Panc1 (cell line): ENCODE results near the gene UBAC2. TPM values are rescaled to one million over a fixed set of nuclear protein-coding genes. Genes with fewer than 3 reads are reported as not detected.

ENCODE experiments used
- ATAC-seq: fragments of 200-7000 bp; cut with Tn5 transposase; 2 replicates; pipeline ENCODE4 v1.9.1; 2020; ENCODE audit warnings: mild to moderate bottlenecking, moderate library complexity
- BruUV-seq: library from RNA; stranded (reverse); fragments of 400-500 nt; replicated peaks from 2 replicates; lab custom pipeline; 2021; lab: Mats Ljungman, UMichigan
- CTCF ChIA-PET: fragments of 300-600 bp; sonication (Branson Sonifier 250); formaldehyde crosslinking; loops from one replicate; lab custom pipeline; 2022; ENCODE audit warnings: antibody characterized with exemption; lab: Charles Lee
- POLR2A ChIA-PET: fragments of 300-600 bp; sonication (Branson Sonifier 250); formaldehyde crosslinking; loops from one replicate; lab custom pipeline; 2022; ENCODE audit warnings: antibody characterized with exemption; lab: Charles Lee
- DNase-seq: peaks from one replicate; pipeline ENCODE4 v3.0.0-alpha.2; 2010; ENCODE audit warnings: low read depth, low spot score
- H3K27ac ChIP-seq: 2 replicates; pipeline ENCODE4 v1.5.1; 2011; ENCODE audit warnings: mild to moderate bottlenecking, low read length, inconsistent platforms
- H3K27me3 ChIP-seq: fragments of 200-500 bp; sonication (Bioruptor generic); 2 replicates; pipeline ENCODE4 v1.6.0; 2014; ENCODE audit warnings: low read length, inconsistent platforms; ENCODE audit not compliant: control insufficient read depth, insufficient read depth
- H3K36me3 ChIP-seq: fragments of 200-500 bp; sonication (Bioruptor generic); 2 replicates; pipeline ENCODE4 v1.5.1; 2014; ENCODE audit warnings: inconsistent platforms, mild to moderate bottlenecking, low read length, moderate library complexity; ENCODE audit not compliant: control insufficient read depth, insufficient read depth
- H3K4me1 ChIP-seq: 2 replicates; pipeline ENCODE4 v1.5.1; 2011; ENCODE audit warnings: inconsistent platforms, mild to moderate bottlenecking, low read length, moderate library complexity; ENCODE audit not compliant: control insufficient read depth, insufficient read depth
- H3K4me3 ChIP-seq, 2 experiments: 2 replicates each; pipeline ENCODE4 v1.5.1; 2011 to 2012; ENCODE audit warnings: low read depth in 2 of 2, low read length in 2 of 2, mild to moderate bottlenecking in 2 of 2, inconsistent platforms in 1 of 2, moderate library complexity in 1 of 2
- H3K9me3 ChIP-seq: fragments of 200-500 bp; sonication (Bioruptor generic); 2 replicates; pipeline ENCODE4 v1.5.1; 2014; ENCODE audit warnings: low read depth, mild to moderate bottlenecking, inconsistent platforms, low read length, moderate library complexity; ENCODE audit not compliant: control insufficient read depth, insufficient read depth
- CTCF ChIP-seq: fragments of 450-650 bp; IDR thresholded peaks from 2 replicates; pipeline ENCODE4 v1.5.1; 2017; ENCODE audit warnings: mild to moderate bottlenecking
- POLR2AphosphoS5 ChIP-seq: IDR thresholded peaks from 2 replicates; pipeline ENCODE4 v1.6.1; 2012; ENCODE audit warnings: mild to moderate bottlenecking, low read depth, low read length, moderate library complexity
- REST ChIP-seq, 2 experiments: IDR thresholded peaks; 2 replicates each; pipeline ENCODE4 v1.6.1; 2011 to 2012; ENCODE audit warnings: low read depth in 2 of 2, control low read depth in 1 of 2, low read length in 1 of 2, mild to moderate bottlenecking in 1 of 2, moderate library complexity in 1 of 2; ENCODE audit not compliant: insufficient read depth in 1 of 2
- SIN3A ChIP-seq: IDR thresholded peaks from 2 replicates; pipeline ENCODE4 v1.6.1; 2012; ENCODE audit warnings: low read depth, mild to moderate bottlenecking, low read length, moderate library complexity, borderline replicate concordance; ENCODE audit not compliant: insufficient read depth
- TCF7L2 ChIP-seq: IDR thresholded peaks from 2 replicates; pipeline ENCODE4 v1.6.1; 2011; ENCODE audit warnings: mild to moderate bottlenecking, low read depth, low read length, inconsistent platforms
- in situ Hi-C: cut with HindIII; loops from 2 replicates; pipeline ENCODE4 v1.10.0; 2016; ENCODE audit warnings: low sequenced_read_pairs, low pct_unique_long_range_greater_than_20kb
- intact Hi-C: fragments of 100-400 bp; cut with micrococcal nuclease; formaldehyde crosslinking; loops from one replicate; pipeline ENCODE4 v1.10.0; 2022; ENCODE audit not compliant: unreplicated experiment
- total RNA-seq: library from RNA; stranded (reverse); gene quantifications from one replicate; pipeline ENCODE4 v1.2.1, GENCODE V29; 2021; ENCODE audit not compliant: unreplicated experiment

The UBAC2 gene
- total RNA-seq, 1 experiment from 2014 or later, result 40.8 TPM

- ChIA-PET POLR2A (no interaction called here), CTCF (interaction anchor here (1.5 kb wide), 1 partner anchor 73 kb away, joined by 3 read pairs; no protein-coding TSS in a partner anchor)
- H3K36me3 ChIP-seq, result no peaks in the 10 kb centered on the region
- H3K4me3 ChIP-seq, result no peak overlapping the region
- in situ Hi-C loops (no loop called here), intact Hi-C loops (loop anchor here (5.0 kb wide), 1 partner anchor 74 kb away; no protein-coding TSS in a partner anchor)
- no peaks in the 10 kb centered on the region for H3K9me3 ChIP-seq
- peaks cover 4% of the 10 kb centered on the region; the same call in 1 of the 2 replicates for H3K4me1 ChIP-seq
- no peak overlapping the region for H3K27ac ChIP-seq
- ATAC-seq (no peak), DNase-seq (no peak)
- no TSS peak for BruUV-seq
- no peak for TF ChIP-seq TCF7L2
- H3K27me3 ChIP-seq, result no peaks in the 10 kb centered on the region
Observed at GRCh38 chr13:99193152-99193551, 7.5 kb upstream of the UBAC2 start.

GRCh38 chr13:99196466-99197116, 4.1 kb upstream of the UBAC2 start:
- ATAC-seq (no peak), DNase-seq (no peak)
- Histone ChIP-seq H3K27me3 (no peaks in the 10 kb centered on the region), H3K9me3 (no peaks in the 10 kb centered on the region), H3K4me1 (peaks cover 6% of the 10 kb centered on the region; the same call in 1 of the 2 replicates), H3K27ac (no peak overlapping the region), H3K36me3 (peaks cover 8% of the 10 kb centered on the region; the same call in 1 of the 2 replicates), H3K4me3 (no peak overlapping the region)
- POLR2A ChIA-PET, result interaction anchor here (1.0 kb wide), 1 partner anchor 69 kb away, joined by 3 read pairs; no protein-coding TSS in a partner anchor
- CTCF ChIA-PET, result interaction anchor here (0.7 kb wide), 1 partner anchor 68 kb away, joined by 3 read pairs; no protein-coding TSS in a partner anchor
- in situ Hi-C loops (no loop called here), intact Hi-C loops (no loop called here)
- no peak; the same call in 1 of the 2 replicates for TF ChIP-seq CTCF
- TF ChIP-seq REST (IDR thresholded peaks at IDR 0.05; ENCODE audit: insufficient read depth in 1 of 2, low read depth in 2 of 2, low read length in 1 of 2), result no peak
- TF ChIP-seq TCF7L2, result no peak
- TF ChIP-seq SIN3A, result no peak
- no peak for TF ChIP-seq POLR2AphosphoS5
- no TSS peak for BruUV-seq
